GM19023 (cell line): ENCODE results near the gene ZFPM1.

Experiments
- ATAC-seq: cut with Tn5 transposase; IDR thresholded peaks from one replicate; pipeline ENCODE4 v1.9.1; 2021; ENCODE audit warnings: mild to moderate bottlenecking, moderate library complexity; ENCODE audit not compliant: unreplicated experiment

The ZFPM1 gene

DNA sequence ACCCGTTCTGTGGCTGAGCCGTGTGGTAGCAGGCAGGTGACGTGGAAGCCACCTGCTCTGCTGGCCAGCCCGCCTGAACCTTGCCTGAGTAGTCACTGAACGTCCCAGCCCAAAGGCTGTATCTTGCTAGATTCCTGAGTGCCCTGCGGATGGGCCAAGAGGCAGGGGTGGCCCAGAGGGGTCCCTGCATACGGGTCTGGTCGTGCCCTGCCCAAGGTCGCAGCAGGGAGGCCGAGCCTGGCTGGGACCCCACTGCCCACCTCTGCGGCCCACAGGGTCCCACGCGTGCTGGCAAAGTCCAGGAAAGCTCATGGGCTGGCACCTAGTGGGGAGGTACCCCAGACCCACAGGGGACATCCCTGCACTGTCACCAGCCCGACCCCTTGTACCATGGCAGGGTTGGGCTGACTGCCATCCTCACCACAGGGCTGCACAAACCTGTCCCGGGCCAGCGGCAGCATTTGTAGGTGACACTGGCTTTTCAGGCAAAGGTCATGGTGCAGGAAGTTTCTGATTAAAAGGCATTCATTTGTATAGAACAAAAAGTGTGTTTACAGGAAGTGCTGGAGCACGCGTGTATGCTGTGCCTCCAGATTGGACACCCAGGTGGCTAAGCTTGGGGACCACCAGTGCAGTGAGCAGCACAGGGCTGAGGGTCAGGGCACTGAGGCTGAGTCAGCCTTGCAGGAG is 72.0 kb downstream of the ZFPM1 start:
- no peak for ATAC-seq

- ATAC-seq = no peak
Measured at GRCh38 chr16:88525663-88525990, 72.5 kb downstream of the ZFPM1 start.

GRCh38 chr16:88526008-88526905 is 73.2 kb downstream of the ZFPM1 start:
- ATAC-seq = no peak

DNA sequence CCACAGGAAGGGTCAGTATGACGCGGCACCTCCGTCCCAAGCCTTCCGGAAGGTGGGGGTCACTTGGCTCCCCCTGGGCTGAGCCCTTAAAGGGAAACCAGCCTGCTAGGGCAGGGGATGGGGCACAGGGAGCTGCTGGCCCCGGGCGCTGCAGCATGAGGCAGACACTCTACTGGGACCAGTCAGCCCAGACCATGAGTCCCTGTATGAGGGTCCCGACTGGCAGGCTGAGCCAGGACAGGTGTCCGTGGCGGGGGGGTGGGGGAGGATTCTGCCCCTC is 73.8 kb downstream of the ZFPM1 start:
- ATAC-seq = no peak

DNA sequence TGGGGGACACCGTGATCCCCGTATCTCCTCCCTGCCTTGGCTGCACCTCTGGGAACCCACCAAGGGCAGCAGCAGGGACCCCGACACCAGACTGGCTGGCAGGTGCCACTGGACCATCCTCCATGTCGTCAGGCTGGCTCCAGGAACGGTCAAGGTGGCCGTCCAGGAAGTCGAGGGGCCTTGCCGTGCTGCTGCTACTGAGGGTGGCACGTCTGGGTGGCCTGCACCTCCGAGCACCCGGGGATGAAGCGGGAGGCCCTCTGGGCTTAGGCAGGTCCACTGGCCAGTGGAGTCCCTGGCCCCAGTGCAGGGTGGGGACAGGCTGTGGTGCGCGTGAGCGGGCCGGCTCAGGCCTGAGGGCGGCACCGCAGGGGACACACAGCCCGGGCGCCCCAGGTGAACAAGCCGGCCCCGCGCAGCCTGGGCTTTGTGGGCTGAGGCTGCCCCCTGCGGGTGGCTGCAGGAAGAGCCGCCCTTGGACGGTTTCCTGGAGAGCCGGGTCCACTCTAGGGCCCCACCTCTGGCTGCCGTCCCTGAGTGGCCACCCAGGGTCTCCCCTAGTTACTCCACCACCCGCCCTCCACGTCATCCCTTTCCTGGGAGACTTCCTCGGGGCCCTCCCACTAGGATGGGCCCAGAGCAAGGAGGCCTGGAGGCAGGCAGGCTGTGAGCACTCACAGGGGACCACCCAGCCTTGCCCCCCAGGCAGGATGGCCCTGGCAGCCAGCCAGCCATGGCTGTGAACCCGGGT is 74.3 kb downstream of the ZFPM1 start:
- ATAC-seq = no peak

- ATAC-seq = no peak
Measured at GRCh38 chr16:88527937-88528743, 75.1 kb downstream of the ZFPM1 start.

GRCh38 chr16:88528902-88529318 is 75.8 kb downstream of the ZFPM1 start:
- ATAC-seq = no peak

DNA sequence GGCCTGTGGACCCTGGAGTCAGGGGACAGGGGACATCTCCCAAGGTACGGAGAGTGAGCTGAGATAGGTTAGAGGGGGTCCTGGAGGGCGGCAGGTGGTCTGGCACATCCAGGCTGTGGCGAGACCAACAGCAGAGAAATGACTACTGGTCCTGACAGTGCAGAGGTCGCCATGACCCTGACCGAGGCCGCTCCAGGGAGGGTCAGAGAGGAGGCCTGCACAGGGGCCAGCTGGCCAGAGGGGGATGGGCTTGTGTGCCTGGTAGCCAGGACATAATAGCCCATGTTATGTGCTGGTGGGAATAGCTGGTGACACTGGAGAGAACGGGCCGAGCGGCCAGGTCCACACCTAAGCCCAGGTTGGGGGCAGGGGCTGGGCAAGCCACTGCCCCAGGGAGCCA is 76.5 kb downstream of the ZFPM1 start:
- ATAC-seq = no peak

GRCh38 chr16:88530051-88530857 is 77.2 kb downstream of the ZFPM1 start:
- ATAC-seq = no peak

DNA sequence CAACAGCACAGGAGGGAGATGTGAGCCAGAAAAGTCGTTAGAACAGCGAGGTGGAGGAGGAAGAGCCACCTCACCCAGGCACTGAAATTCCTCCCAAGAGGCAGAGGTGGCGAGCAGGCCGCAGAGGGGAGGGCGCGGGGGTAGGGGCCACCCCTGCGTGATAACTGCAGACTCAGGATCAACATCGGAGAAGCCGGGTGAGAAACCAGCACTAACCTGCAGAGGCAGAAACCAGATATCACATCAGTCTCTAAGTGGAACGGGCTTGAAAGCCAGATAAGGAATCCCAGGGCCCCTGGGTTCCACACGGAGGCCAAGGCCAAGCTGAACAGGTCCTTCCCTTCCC is 77.8 kb downstream of the ZFPM1 start:
- ATAC-seq = no peak

GRCh38 chr16:88531346-88531745 is 78.3 kb downstream of the ZFPM1 start:
- no peak for ATAC-seq

DNA sequence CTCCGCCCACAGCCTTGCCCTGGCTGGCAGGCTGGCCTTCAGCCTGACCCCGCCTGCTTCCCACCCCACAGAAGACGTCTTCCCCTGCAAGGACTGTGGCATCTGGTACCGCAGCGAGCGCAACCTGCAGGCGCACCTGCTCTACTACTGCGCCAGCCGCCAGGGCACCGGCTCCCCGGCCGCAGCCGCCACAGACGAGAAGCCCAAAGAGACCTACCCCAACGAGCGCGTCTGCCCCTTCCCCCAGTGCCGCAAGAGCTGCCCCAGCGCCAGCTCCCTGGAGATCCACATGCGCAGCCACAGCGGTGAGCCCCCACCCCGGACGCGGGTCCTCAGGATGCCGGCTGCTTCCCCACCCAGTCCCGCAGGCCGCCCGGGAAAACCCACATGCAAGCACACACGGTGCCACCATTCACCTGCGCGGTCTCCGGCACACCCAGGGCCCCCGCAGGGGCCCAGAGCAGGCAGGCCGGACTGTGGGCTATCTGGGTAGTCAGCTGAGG is 78.9 kb downstream of the ZFPM1 start:
- ATAC-seq = no peak

DNA sequence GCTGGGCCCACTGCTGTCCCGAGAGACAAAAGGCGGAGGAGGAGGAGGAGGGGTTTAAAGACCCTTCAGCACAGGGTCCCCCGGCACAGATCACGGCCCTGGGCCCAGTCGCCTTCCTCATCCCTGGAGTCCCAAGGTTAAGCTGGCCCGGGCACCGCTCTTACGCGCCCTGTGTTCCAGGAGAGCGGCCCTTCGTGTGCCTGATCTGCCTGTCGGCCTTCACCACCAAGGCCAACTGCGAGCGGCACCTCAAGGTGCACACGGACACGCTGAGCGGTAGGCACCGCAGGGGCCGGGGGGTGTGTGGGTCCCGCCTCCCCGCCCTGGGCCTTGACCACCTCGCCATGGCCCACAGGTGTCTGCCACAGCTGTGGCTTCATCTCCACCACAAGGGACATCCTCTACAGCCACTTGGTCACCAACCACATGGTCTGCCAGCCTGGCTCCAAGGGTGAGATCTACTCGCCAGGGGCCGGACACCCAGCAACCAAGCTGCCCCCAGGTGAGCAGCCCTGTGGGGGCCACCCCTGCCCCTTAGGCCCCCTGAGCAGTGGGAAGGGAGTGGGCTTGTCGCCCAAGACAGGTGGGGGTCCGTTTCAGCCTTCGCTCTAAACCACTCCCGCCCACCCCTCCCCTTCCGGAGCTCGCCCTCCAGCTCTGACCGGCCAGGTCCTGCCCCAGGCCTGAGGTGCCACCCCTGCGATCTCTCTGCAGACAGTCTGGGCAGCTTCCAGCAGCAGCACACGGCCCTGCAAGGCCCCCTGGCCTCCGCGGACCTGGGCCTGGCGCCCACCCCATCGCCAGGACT is 79.6 kb downstream of the ZFPM1 start:
- ATAC-seq = no peak

- no peak for ATAC-seq
Measured at GRCh38 chr16:88533381-88533917, 80.4 kb downstream of the ZFPM1 start.

- ATAC-seq = peak; percentile 52
Measured at GRCh38 chr16:88533932-88534637, 81.0 kb downstream of the ZFPM1 start.

GRCh38 chr16:88534638-88535190 is 81.6 kb downstream of the ZFPM1 start:
- peak; percentile 29 for ATAC-seq

GRCh38 chr16:88535191-88535856 is 82.2 kb downstream of the ZFPM1 start:
- no peak for ATAC-seq

DNA sequence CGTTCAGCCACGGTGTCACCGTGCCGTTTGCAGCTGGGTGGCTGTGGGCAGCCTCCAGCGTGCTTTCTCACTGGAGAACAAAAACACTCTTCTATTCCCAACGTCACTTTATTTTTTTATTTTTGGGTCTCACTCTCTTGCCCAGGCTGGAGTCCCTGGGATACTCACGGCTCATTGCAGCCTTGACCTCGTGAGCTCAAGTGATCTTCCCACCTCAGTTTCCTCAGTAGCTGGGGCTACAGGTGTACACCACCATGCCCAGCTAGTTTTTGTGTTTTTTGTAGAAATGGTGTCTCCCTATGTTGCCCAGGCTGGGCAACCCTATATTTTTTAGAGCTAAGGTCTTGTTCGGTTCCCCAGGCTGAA is 82.8 kb downstream of the ZFPM1 start:
- no peak for ATAC-seq
